Adrenal gland (tissue), 5 donors: Measurements from ENCODE around the gene KIRREL3.

Source experiments
- CTCF ChIP-seq, 6 experiments: fragments of 450-650 bp in 4 of 6; fragments of 200-600 bp in 2 of 6; sonication (generic) in 1 of 6; IDR thresholded peaks; 1 replicate in 5 of 6; 2 replicates in 1 of 6; pipeline versions ENCODE4 v1.5.1 to v1.8.0; 2016 to 2021; ENCODE audit warnings: antibody characterized with exemption in 6 of 6, mild to moderate bottlenecking in 2 of 6, moderate library complexity in 1 of 6
- POLR2A ChIP-seq, 2 donors: fragments of 450-650 bp; IDR thresholded peaks; one replicate each; pipeline ENCODE4 v1.6.1; 2017; ENCODE audit warnings: antibody characterized with exemption in 2 of 2, mild to moderate bottlenecking in 2 of 2, moderate library complexity in 1 of 2
- donor health status: DM: no; HTN: no; CAD: no.

DNA sequence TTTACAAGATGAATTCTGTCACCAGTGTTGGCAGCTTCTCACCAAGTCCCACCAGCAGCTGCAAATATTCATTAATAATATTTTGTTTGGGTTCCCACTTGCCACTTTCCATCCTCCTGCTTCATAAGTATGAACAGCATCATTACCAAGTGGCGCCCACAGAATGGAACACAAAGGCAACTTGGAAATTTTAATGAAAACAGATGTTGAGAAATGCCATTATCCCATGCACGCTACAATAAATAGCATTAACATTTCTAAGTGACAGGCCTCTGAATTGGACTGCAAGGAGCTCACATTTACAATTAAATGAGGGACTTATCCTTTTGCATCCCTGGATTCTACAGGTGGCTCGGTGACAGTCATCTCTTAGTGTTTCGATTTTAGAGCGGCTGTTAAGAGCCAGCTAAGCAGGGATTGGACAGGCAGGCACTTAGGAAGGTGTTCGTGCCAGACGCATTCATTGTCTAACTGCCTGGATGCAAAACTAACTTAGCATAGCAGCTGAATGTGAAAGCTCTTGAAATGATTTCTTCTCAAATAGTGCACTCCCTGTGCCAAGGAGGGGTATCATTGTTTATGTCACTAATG, 170.3 kb downstream of the KIRREL3 start:
- no peak for TF ChIP-seq CTCF (IDR thresholded peaks at IDR 0.05)
- TF ChIP-seq POLR2A (IDR thresholded peaks at IDR 0.05), result no peak
